Measurements from ENCODE around the gene WDR1.
A peak's percentile ranks its signal among the peaks of the same experiment; 100 is the strongest.

Gene WDR1

DNA sequence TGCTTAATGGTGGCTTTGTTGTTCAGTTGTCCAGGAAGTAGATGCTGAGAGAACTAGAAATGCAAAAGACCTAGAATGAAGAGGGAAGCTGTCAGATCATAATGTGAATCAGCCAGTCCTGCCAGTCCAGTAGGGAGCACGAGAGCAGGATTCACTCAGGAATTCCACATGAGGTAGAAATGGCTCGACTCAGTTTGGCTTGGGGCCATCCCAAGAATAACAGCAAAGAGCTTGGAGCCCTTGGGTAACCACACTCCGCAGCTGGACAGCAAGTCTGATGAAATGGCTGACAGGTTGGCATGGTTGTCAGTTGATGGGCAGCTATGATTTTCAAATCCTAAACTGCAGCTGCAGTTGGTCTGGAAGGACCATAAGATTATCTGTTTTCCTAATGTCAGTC lies 44.5 kb upstream of the WDR1 start:
- H3K4me1 ChIP-seq = peaks cover 0 to 9% (median 0%) of the 10 kb centered on the region in 4 donors
- no peak overlapping the region for H3K27ac ChIP-seq
- intact Hi-C loops (cut with DNase I; ENCODE audit: low total_unique reads) = no loop called here
- no peaks in the 10 kb centered on the region for H3K36me3 ChIP-seq
- DNase-seq = peak in 1 of 2 donors; percentile 34
- H3K4me3 ChIP-seq = no peak overlapping the region
- no peaks in the 10 kb centered on the region for H3K27me3 ChIP-seq
- no peaks in the 10 kb centered on the region for H3K9me3 ChIP-seq
- TF ChIP-seq, protein P1, sequence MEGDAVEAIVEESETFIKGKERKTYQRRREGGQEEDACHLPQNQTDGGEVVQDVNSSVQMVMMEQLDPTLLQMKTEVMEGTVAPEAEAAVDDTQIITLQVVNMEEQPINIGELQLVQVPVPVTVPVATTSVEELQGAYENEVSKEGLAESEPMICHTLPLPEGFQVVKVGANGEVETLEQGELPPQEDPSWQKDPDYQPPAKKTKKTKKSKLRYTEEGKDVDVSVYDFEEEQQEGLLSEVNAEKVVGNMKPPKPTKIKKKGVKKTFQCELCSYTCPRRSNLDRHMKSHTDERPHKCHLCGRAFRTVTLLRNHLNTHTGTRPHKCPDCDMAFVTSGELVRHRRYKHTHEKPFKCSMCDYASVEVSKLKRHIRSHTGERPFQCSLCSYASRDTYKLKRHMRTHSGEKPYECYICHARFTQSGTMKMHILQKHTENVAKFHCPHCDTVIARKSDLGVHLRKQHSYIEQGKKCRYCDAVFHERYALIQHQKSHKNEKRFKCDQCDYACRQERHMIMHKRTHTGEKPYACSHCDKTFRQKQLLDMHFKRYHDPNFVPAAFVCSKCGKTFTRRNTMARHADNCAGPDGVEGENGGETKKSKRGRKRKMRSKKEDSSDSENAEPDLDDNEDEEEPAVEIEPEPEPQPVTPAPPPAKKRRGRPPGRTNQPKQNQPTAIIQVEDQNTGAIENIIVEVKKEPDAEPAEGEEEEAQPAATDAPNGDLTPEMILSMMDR (IDR thresholded peaks at IDR 0.05) = no peak

DNA sequence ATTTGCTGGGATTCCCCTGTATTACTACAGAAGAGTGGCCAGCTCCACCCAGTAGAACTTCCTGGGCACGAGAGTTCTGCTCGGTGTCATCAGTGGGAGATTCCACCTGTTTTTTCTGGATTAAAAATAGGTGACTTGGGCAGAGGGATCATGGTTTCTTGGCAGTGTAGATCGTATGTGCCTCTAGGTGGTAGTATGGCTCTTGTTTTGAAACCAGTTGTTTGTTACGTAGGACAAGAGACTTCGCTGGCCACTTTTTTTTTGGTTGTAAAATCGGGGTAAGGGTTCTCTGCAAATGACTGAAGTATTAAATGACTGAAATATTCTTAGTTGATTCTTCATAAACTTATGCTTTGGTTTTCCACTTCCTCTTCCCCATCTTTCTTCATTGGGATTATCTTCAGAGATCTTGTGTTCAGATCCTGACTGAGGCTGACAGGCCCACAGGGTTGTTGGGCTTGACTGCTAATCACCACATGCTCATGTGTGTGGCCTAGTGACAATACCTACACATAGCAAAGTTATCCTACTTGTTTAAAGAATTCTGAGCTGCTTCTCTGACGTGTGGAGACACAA lies 43.8 kb upstream of the WDR1 start:
- intact Hi-C loops (cut with DNase I; ENCODE audit: low total_unique reads) = no loop called here

DNA sequence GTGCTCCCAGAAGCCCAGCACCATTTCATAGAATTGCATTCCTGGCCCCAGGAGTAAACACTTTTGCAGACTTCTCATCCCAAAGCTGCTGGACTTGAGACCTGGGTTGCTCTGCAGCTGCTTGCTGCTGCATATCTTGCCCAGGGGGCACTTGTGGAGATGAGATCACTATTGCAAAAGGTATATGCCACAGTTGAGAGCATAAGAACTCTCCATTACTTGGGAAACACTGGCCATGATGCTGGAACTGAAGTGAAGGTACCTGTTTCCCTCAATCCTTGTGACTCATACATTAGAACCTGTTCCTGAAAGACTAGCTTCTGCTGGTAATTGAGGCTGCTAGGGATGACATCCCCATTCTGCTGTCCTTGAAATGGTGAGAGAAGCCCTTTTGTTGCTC lies 43.1 kb upstream of the WDR1 start:
- TF ChIP-seq, protein P1 (IDR thresholded peaks at IDR 0.05) = no peak
- no peak overlapping the region for H3K27ac ChIP-seq

More for the DNA sequence above, 43.8 kb upstream of the WDR1 start:
- Histone ChIP-seq H3K27ac (no peak overlapping the region), H3K4me1 (peaks cover 0 to 5% (median 0%) of the 10 kb centered on the region in 4 donors), H3K36me3 (no peaks in the 10 kb centered on the region), H3K4me3 (no peak overlapping the region), H3K9me3 (no peaks in the 10 kb centered on the region), H3K27me3 (no peaks in the 10 kb centered on the region)
- DNase-seq = no peak
- TF ChIP-seq, protein P1 (IDR thresholded peaks at IDR 0.05) = peak in 1 of 2 experiments; percentile 24

DNA sequence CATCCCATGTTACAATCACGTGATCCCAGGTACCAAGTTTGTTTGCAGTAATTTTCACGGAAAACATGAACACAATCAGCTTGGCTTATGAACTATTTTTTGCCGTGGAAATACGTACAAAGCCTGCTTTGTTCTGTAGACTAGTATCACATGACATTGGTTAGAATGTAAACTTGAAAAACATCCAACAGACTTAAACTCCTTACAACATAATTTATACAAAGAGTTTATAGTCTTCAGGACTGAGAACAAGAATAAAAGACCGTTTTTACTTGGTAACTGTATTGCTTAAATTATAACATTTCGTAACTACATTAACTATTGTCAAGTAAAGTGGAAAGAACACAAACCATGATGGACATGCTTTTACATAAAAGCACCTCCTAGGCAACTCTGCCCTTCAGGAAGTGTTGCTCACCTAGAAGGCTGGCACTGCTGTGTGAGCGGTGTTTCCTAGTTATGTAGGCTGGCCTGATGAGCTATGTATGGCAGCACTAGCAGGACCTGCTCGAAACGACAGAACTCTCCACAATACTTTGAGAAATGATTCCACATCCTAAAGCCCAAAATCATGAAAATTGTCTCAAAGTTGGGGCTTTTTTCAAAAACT lies 41.8 kb upstream of the WDR1 start:
- H3K27ac ChIP-seq = no peak overlapping the region
- H3K9me3 ChIP-seq = no peaks in the 10 kb centered on the region
- no peaks in the 10 kb centered on the region for H3K4me1 ChIP-seq
- intact Hi-C loops (cut with DNase I; ENCODE audit: low total_unique reads) = no loop called here
- no peak for DNase-seq
- H3K4me3 ChIP-seq = no peak overlapping the region
- no peaks in the 10 kb centered on the region for H3K36me3 ChIP-seq
- TF ChIP-seq, protein P1 (IDR thresholded peaks at IDR 0.05) = no peak
- H3K27me3 ChIP-seq = no peaks in the 10 kb centered on the region

More for the DNA sequence above, 43.1 kb upstream of the WDR1 start:
- H3K4me1 ChIP-seq = no peaks in the 10 kb centered on the region
- intact Hi-C loops (cut with DNase I; ENCODE audit: low total_unique reads) = no loop called here
- no peak overlapping the region for H3K4me3 ChIP-seq
- no peaks in the 10 kb centered on the region for H3K36me3 ChIP-seq
- H3K9me3 ChIP-seq = no peaks in the 10 kb centered on the region
- no peaks in the 10 kb centered on the region for H3K27me3 ChIP-seq
- no peak for DNase-seq

DNA sequence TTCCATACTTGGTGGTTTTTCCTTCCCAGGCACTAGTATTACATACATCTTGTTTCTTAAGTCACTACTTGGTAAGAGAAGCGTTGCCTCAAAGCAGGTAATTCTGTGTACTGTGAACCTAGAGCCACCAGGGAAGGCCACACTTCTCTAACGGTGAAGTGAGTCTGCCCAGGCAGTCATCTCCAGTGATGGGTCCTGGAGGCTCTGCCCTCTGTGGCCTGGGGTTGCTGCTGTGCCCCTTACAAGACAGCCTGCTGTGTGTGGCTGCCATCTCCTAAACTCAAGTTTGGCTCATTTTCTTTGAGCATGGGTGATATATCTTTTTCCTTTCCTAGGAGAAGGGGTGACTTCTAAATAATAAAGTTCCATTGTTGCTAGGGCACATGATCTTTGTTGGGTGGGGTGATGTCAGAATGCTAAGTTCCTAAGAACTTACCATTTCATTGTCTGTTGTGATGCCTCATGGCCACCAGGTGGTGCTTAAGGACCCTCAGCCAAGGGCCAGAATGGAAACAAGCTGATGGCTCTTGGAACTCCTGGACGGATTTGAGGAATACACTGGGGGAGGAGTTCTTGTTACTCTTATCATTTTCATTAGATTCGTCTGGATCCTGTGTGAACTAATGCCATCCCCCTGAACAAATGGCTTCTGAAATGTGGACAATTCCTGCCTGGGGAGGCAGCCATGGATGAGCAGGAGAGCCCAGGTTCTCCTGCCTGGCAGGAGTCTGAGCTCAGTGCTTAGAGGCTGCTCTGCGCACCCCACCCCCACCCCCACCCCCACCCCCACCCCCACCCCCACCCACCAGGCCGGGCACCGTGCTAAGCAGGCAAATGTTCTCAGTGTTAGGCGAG lies 41.1 kb upstream of the WDR1 start:
- intact Hi-C loops (cut with DNase I; ENCODE audit: low total_unique reads) = no loop called here
- no peak overlapping the region for H3K27ac ChIP-seq

More for the DNA sequence above, 41.1 kb upstream of the WDR1 start:
- DNase-seq = peak; percentile 40 to 71
- H3K9me3 ChIP-seq = no peaks in the 10 kb centered on the region
- no peaks in the 10 kb centered on the region for H3K4me1 ChIP-seq
- TF ChIP-seq, protein P1 (IDR thresholded peaks at IDR 0.05) = peak; percentile 72 to 77
- no peaks in the 10 kb centered on the region for H3K36me3 ChIP-seq
- no peaks in the 10 kb centered on the region for H3K27me3 ChIP-seq
- no peak overlapping the region for H3K4me3 ChIP-seq
